ENCODE results near the gene YY1.
A peak's percentile ranks its signal among the peaks of the same experiment; 100 is the strongest.

Gene YY1

DNA sequence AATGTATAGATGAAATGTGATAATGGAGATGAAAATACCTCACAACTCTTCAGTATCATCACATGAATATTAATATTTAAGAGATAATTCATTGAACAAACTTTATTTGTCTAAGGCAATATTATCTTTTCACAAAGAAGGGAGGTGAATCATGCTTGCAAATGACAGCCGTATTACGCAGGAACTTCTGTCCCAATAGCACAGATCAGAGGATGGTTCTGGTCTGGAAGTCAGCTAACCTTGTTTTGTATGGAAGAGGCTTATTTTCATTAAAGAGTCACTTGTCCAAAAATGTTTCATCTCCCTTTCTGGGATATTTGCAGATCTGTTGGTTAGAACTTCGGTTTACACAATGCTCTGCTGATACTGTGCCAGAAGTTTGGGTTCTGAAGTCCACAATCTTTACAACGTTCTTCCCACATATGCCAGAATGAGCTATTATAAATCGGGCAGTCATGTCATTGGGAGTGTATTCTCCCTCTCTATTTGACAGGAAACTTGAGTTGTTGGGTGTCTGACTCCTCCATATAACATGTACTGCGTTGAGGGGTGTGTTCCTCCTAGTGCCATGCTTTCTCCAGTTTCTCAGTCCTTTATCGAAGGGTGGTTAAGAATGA is 29.8 kb downstream of the YY1 start:
- Histone ChIP-seq H3K36me3 (peaks cover 3 to 21% (median 4%) of the 10 kb centered on the region in 3 donors), H3K27me3 (no peaks in the 10 kb centered on the region), H3K27ac (no peak overlapping the region), H3K4me1 (peaks cover 0 to 38% (median 6%) of the 10 kb centered on the region in 4 donors), H3K4me3 (no peak overlapping the region), H3K9me3 (no peaks in the 10 kb centered on the region)
- TF ChIP-seq, protein P1, sequence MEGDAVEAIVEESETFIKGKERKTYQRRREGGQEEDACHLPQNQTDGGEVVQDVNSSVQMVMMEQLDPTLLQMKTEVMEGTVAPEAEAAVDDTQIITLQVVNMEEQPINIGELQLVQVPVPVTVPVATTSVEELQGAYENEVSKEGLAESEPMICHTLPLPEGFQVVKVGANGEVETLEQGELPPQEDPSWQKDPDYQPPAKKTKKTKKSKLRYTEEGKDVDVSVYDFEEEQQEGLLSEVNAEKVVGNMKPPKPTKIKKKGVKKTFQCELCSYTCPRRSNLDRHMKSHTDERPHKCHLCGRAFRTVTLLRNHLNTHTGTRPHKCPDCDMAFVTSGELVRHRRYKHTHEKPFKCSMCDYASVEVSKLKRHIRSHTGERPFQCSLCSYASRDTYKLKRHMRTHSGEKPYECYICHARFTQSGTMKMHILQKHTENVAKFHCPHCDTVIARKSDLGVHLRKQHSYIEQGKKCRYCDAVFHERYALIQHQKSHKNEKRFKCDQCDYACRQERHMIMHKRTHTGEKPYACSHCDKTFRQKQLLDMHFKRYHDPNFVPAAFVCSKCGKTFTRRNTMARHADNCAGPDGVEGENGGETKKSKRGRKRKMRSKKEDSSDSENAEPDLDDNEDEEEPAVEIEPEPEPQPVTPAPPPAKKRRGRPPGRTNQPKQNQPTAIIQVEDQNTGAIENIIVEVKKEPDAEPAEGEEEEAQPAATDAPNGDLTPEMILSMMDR (IDR thresholded peaks at IDR 0.05): no peak
- DNase-seq: no peak
- intact Hi-C loops (cut with DNase I; ENCODE audit: low total_unique reads): no loop called here

- TF ChIP-seq, protein P1 (IDR thresholded peaks at IDR 0.05): no peak
- H3K4me1 ChIP-seq: peaks cover 0 to 20% (median 4%) of the 10 kb centered on the region in 4 donors
- no peak overlapping the region for H3K27ac ChIP-seq
- intact Hi-C loops (cut with DNase I; ENCODE audit: low total_unique reads): no loop called here
- no peaks in the 10 kb centered on the region for H3K9me3 ChIP-seq
- no peak for DNase-seq
- H3K36me3 ChIP-seq: peaks cover 0 to 10% (median under 1%) of the 10 kb centered on the region in 3 donors
- H3K27me3 ChIP-seq: no peaks in the 10 kb centered on the region
- H3K4me3 ChIP-seq: no peak overlapping the region
Observed at GRCh38 chr14:100271247-100271939, 32.4 kb downstream of the YY1 start.

DNA sequence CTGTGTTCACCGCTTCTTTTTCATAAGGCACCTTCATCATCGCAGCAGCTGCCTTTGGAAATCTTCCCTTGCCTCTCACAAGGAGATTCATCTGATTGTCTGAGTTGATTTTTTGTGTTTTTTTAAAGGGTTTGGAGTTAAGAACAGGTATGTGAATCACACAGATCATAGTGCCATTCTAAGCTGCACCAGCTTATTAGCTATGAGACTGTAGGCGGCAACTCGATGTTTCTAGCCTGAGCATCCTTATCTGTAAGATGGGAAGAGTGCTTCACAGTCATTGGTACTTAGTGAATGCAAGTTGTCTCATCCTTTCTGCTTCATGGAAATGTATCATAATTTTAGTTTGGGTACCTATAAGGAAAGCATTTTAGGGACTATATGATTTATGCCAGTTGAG is 35.3 kb downstream of the YY1 start:
- intact Hi-C loops (cut with DNase I; ENCODE audit: low total_unique reads): no loop called here
- peaks cover 0 to 15% (median 5%) of the 10 kb centered on the region in 4 donors for H3K4me1 ChIP-seq
- H3K4me3 ChIP-seq: no peak overlapping the region
- no peaks in the 10 kb centered on the region for H3K9me3 ChIP-seq
- TF ChIP-seq, protein P1 (IDR thresholded peaks at IDR 0.05): no peak
- H3K27me3 ChIP-seq: no peaks in the 10 kb centered on the region
- no peak overlapping the region for H3K27ac ChIP-seq
- no peak for DNase-seq
- H3K36me3 ChIP-seq: peaks cover 0 to 14% (median 4%) of the 10 kb centered on the region in 3 donors

GRCh38 chr14:100275214-100275613 is 36.3 kb downstream of the YY1 start:
- H3K4me3 ChIP-seq: no peak overlapping the region
- intact Hi-C loops (cut with DNase I; ENCODE audit: low total_unique reads): no loop called here
- no peaks in the 10 kb centered on the region for H3K27me3 ChIP-seq
- H3K4me1 ChIP-seq: peaks cover 0 to 17% (median 8%) of the 10 kb centered on the region in 4 donors
- peaks cover 0 to 14% (median 4%) of the 10 kb centered on the region in 3 donors for H3K36me3 ChIP-seq
- no peak overlapping the region for H3K27ac ChIP-seq
- H3K9me3 ChIP-seq: no peaks in the 10 kb centered on the region
- DNase-seq: no peak
- TF ChIP-seq, protein P1 (IDR thresholded peaks at IDR 0.05): no peak

DNA sequence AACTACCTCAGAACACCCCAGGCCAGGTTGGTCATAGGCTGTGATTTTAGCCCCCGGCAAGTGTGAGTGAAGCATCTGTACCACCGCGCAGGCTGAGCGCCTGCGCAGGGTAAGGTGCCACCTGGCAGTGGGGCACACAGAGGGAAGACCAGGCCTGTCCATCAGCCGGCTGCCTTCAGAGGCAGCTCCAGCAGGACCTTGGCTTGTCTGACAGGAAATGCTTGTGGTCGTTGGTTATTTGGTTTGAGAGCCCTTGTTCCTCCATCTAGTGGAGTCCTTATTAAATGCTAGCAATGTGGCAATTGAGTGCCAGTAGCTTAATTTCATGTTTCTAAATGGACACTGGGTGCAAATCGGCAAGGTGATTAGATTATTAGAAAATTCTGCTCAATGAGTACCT is 39.8 kb downstream of the YY1 start:
- H3K36me3 ChIP-seq: peaks cover 0 to 14% (median 4%) of the 10 kb centered on the region in 3 donors
- TF ChIP-seq, protein P1 (IDR thresholded peaks at IDR 0.05): peak in 1 of 2 experiments; percentile 11
- no peak for DNase-seq

More for the DNA sequence above, 39.8 kb downstream of the YY1 start:
- no peaks in the 10 kb centered on the region for H3K27me3 ChIP-seq
- no peaks in the 10 kb centered on the region for H3K9me3 ChIP-seq
- intact Hi-C loops (cut with DNase I; ENCODE audit: low total_unique reads): no loop called here
- no peak overlapping the region for H3K27ac ChIP-seq
- no peak overlapping the region for H3K4me3 ChIP-seq
- peaks cover 0 to 40% (median 8%) of the 10 kb centered on the region in 4 donors for H3K4me1 ChIP-seq
